Activated CD4-positive, alpha-beta T cell treated with anti-CD3 and anti-CD28 coated beads for 48 hours (primary cell): ENCODE measurements around the gene PHKA1.
A peak's percentile ranks its signal among the peaks of the same experiment; 100 is the strongest.
"Not testable (repeated sequence)": the region's sequence is repeated elsewhere in the genome, so short reads cannot be mapped to it uniquely, and the experiment has no call there.

ENCODE experiments used
- DNase-seq: peaks from one replicate; pipeline ENCODE4 v3.0.0-alpha.2; 2020

PHKA1 gene

GRCh38 chrX:72663737-72664136 lies 50.4 kb downstream of the PHKA1 start:
- no peak for DNase-seq

GRCh38 chrX:72662020-72662747 lies 51.9 kb downstream of the PHKA1 start:
- DNase-seq, result no peak

- DNase-seq, result no peak
These were observed 54.4 kb downstream of the PHKA1 start for GRCh38 chrX:72659723-72660122.

- no peak for DNase-seq
These were observed 62.0 kb downstream of the PHKA1 start for GRCh38 chrX:72652082-72652481.

- no peak for DNase-seq
These were observed 69.2 kb downstream of the PHKA1 start for GRCh38 chrX:72644946-72645345.

- no peak for DNase-seq
These were observed 72.5 kb downstream of the PHKA1 start for GRCh38 chrX:72641611-72642010.

GRCh38 chrX:72635930-72636329 lies 78.2 kb downstream of the PHKA1 start:
- DNase-seq, result no peak

GRCh38 chrX:72634331-72634730 lies 79.8 kb downstream of the PHKA1 start:
- DNase-seq, result no peak

GRCh38 chrX:72630185-72630584 lies 83.9 kb downstream of the PHKA1 start:
- DNase-seq, result no peak

- no peak for DNase-seq
These were observed 89.9 kb downstream of the PHKA1 start for GRCh38 chrX:72624194-72624593.

GRCh38 chrX:72621625-72622485 lies 92.3 kb downstream of the PHKA1 start:
- no peak for DNase-seq

GRCh38 chrX:72621163-72621562 lies 92.9 kb downstream of the PHKA1 start:
- no peak for DNase-seq

- DNase-seq, result peak; percentile 63
These were observed 93.5 kb downstream of the PHKA1 start for GRCh38 chrX:72620550-72621145.

- no peak for DNase-seq
These were observed 104.8 kb downstream of the PHKA1 start for GRCh38 chrX:72609313-72609712.

- DNase-seq, result no peak
These were observed 109.4 kb downstream of the PHKA1 start for GRCh38 chrX:72604705-72605104.

- no peak for DNase-seq
These were observed 110.0 kb downstream of the PHKA1 start for GRCh38 chrX:72604112-72604511.

- not testable (repeated sequence) for DNase-seq
These were observed 123.1 kb downstream of the PHKA1 start for GRCh38 chrX:72591038-72591437.

GRCh38 chrX:72584163-72584562 lies 129.9 kb downstream of the PHKA1 start:
- no peak for DNase-seq

GRCh38 chrX:72576141-72576894 lies 137.8 kb downstream of the PHKA1 start:
- DNase-seq, result no peak

GRCh38 chrX:72573158-72573511 lies 141.0 kb downstream of the PHKA1 start:
- DNase-seq, result no peak

GRCh38 chrX:72572248-72573157 lies 141.6 kb downstream of the PHKA1 start, which contains the start of gene HDAC8:
Gene HDAC8 (minus strand): TSS chrX:72572843. CDS start chrX:72572761, 82 bp downstream.
- peak; percentile 46 for DNase-seq

- peak; percentile 28 for DNase-seq
These were observed 144.3 kb downstream of the PHKA1 start for GRCh38 chrX:72569786-72570185.
